ENCODE measurements around the gene KCNK2.

Gene KCNK2

DNA sequence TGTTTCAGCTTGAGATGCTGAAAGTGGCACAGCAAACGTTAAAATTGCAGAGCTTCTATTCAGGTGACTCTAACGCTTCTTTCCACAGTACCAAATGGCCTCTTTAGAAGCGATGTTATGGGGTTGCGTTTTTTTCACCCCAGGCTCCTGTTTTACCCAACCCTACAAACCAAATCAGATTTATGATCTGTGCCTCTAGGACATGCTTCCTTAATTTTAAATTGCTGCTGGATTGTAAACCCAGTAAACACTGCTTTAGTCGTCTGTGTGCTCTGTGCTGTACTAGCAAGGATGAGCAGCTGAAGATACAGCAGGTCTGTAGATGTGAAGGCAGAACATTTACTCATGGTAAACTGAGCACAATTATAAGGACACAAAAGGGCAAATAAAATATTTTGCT is 13.0 kb downstream of the KCNK2 start:
- DNase-seq = no peak

GRCh38 chr1:215101511-215101910 is 19.0 kb downstream of the KCNK2 start:
- DNase-seq = no peak

DNA sequence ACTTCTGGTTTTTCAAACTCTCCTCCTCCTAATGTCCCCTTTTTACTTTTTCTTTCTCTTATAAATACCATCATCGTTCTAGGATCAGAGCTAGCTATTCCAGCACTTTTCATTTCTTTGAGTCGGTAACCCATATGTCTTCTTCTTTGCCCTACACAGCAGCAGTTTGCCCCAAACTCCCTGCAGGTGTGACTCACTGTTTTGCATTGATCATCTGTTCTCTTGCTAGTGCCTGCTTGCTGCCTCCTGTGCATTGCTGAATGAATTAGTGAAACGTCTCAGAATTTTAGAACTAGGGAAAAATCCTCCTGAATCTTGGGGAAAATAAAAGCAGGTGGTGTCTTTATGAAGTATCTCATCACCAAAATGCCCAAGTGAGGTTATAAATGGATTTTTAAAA is 21.7 kb downstream of the KCNK2 start:
- DNase-seq = no peak

DNA sequence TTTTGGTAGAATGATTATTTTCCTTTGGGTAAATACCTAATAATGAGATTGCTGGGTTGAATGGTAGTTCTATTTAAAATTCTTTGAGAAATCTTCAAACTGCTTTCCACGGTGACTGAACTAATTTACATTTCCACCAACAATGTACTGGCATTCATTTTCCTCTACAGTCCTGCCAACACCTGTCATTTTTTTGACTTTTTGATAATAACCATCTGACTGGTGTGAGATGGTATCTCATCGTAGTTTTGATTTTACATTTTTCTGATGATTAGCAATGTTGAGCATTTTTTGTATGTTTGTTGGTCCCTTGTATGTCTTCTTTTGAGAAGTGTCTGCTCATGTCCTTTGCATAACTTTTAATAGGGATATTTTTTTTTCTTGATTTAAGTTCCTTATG is 23.5 kb downstream of the KCNK2 start:
- no peak for DNase-seq

- DNase-seq = no peak
Measured at GRCh38 chr1:215109171-215109570, 26.6 kb downstream of the KCNK2 start.

- DNase-seq = no peak
Measured at GRCh38 chr1:215111916-215112315, 29.4 kb downstream of the KCNK2 start.

GRCh38 chr1:215113776-215114153 is 31.2 kb downstream of the KCNK2 start:
- no peak for DNase-seq

DNA sequence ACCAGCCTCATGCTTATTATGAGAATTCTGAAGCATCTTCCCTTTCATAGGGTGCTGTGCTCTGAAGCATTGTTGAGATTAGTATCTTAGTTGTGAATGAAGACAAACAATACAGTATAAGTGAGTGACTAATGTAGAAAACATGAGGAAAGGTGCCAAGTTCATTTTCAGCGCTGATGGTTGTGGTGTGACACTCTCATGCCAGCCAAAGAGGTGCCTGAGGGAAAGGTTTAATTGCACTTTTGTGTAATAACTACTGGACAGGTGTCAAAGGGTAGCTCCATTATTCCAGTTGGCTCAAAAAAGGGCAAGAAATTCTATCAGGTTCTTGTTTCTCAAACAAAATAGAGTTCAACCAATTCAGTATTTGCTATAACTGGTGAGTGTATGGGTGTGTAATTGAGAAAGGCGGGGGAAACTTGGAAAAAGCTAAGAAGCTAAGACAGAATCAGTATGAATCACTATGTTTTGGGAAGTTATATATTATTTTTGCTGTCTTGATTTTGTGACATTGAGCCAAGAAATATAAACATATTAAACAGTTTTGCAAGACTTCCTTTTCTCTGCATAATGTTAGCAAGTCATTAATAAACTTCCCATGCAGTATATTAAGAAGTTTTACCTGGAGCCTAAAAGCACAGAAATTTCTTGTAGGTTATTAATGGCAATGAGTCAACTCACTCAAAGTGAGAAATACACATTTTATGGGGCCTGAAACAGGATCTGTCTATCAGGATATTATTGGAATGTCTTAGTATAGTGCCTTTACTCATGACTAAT is 31.8 kb downstream of the KCNK2 start:
- DNase-seq = no peak

DNA sequence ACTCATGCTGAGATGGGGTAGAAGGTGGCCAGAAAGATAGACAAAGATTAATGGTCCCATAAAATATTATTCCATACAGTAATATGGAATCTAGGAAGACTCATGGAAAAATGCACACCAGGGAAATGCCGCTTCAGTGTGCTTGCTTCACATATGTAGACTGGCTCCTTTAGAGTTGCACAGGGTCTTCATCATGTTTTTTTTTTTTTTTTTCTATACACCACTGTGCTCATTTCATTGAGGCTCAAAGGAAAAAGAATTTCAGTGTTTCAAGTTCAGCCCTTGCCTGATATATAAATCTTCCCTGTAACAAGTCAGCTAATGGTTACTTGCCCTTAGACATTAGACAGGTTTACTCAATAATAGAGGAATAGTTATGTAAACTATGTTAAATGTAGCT is 33.2 kb downstream of the KCNK2 start:
- no peak for DNase-seq

DNA sequence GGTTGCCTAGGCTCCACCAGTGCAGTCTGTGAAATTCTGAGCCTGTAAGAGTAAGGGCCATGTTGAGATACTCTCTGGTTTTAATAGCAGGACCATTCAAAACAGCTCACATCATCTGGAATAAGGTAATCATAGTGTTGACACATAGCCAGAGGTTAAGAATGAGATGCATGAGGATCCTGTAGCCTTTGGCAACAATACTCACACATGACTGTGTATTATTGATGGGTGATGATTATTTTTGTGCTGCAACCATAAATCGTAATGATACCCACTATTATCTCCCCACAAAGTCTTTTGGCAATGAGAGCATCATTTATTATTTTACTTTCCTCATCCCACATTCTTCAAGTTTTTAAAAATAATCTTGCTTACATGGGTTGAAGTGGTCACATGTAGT is 35.5 kb downstream of the KCNK2 start:
- DNase-seq = no peak

- DNase-seq = no peak
Measured at GRCh38 chr1:215119056-215119455, 36.5 kb downstream of the KCNK2 start.

- DNase-seq = no peak
Measured at GRCh38 chr1:215119719-215120365, 37.3 kb downstream of the KCNK2 start.

- no peak for DNase-seq
Measured at GRCh38 chr1:215128504-215128903, 46.0 kb downstream of the KCNK2 start.

DNA sequence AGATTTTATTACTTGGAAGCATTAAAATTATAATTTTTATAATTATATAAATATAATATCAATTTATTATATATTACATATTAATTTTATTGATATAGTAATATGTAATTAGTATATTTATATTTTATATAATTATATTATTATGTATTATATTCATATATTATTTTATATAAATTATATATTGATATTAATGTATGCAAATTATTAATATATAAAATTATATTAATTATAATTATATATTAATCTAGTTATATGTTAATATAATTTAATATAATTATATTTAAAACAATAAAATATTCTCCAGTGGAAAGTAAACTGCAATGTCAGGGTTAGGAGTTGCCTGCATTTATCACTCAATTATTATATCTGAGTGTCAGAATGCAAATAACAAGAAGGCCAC is 48.8 kb downstream of the KCNK2 start:
- DNase-seq = no peak

DNA sequence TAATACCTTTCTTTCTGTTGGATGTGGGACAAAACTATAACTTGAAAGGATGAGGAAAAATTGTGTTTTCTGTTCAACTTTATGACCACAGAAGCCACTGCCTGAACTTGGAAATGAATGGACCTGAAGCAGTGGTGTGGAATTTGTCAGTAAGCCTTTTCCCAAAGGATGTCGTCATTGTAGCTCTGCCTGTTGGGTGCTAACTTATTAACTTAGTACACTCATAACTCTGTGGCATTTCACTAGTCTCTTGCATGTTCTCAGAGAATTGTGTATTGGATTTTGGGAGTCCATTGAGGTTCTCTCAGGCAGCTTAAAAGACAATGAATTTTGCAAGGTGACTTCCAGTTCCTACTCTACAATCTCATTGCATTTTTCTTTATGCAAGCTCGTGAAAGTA is 49.6 kb downstream of the KCNK2 start:
- no peak for DNase-seq

DNA sequence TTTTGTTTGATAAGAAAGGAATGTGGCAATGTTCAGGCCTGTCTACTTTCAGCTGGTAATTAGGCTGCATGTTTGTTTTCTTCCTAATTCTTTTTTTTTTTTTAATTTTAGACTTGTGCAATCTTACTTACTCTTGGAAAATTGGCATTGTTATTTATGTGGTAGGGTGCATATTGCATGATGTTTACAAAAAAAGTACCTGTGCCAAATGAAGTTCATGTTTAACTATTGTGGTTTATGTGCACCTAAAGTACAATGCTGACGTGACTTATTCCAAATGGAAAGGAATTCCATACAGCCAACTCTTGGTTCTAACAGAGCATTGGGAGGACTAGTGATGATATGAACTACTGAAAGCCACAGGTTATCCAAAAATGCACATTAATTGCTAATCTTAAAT is 51.0 kb downstream of the KCNK2 start:
- no peak for DNase-seq

DNA sequence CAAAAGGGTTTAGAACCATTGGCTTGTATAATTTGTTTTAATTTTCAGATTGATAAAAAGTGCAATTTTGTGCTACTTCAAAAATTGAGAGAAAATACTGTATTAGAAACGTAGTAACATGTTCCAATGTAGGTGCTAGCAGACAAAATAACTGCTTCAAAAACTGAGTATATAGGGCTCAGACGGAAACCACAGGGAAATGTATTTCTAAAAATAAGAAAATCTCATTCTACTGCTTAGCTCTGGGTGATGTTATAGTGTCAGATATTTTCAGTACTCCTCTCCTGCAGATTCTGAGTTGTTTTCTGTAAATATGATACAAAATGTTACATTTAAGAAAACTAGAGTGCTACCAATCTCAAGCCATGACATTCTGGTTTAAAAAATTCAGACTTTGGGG is 55.4 kb downstream of the KCNK2 start:
- no peak for DNase-seq

DNA sequence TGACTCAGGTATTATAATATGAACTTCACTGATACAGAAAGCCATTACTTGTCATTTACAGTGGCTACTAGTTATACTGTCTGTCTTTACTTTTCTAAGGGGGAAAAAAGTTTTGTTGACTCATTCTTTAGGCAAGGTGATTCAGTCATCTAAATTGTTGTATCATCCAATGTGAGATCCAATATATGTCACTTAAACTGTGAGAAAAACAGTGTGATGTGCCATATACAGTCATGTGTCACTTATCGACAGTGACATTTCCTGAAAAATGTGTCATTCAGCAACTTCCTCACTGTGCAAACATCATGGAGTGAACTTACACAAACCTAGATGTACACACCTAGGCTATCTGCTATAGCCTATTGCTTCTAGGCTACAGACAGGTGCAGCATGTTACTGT is 57.6 kb downstream of the KCNK2 start:
- DNase-seq = no peak

- DNase-seq = no peak
Measured at GRCh38 chr1:215141460-215141859, 58.9 kb downstream of the KCNK2 start.

- DNase-seq = no peak
Measured at GRCh38 chr1:215143497-215143896, 61.0 kb downstream of the KCNK2 start.

GRCh38 chr1:215146240-215146975 is 63.9 kb downstream of the KCNK2 start:
- no peak for DNase-seq

DNA sequence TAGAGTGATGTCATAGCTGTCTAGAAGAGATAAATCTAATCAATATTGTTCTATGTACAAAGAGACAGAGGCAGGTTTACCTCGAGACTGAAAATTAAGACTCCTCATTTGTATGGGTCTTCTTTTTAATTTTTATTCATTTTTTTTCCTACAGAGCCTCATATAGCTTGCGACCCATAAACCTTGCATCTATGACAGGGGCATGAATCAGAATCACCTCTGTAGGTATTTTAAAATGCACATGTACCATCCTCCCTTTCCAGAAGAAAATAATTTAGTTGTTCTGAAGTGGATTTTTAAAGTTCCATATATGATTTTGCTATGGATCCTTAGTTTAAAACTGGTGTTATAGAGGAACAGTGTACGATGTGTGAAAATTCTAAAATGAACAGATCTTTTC is 64.5 kb downstream of the KCNK2 start:
- no peak for DNase-seq

GRCh38 chr1:215151841-215152549 is 69.5 kb downstream of the KCNK2 start:
- DNase-seq = no peak
